Thoracic aorta (tissue), 2 donors: Measurements from ENCODE around the gene FAM174C. TPM values are rescaled to one million over a fixed set of nuclear protein-coding genes. Genes with fewer than 3 reads are reported as not detected.

Experiments used
- ATAC-seq: fragments of 150-250 bp; one replicate; pipeline ENCODE4 v1.8.0; 2017; ENCODE audit warnings: low read depth; ENCODE audit not compliant: insufficient number of reproducible peaks, low FRiP score
- DNase-seq: peaks from one replicate; pipeline ENCODE4 v3.0.0-alpha.2; 2020; ENCODE audit warnings: low spot score
- H3K27ac ChIP-seq, 2 donors: fragments of 200-600 bp; sonication (generic); 1 replicate in 1 of 2; 2 replicates in 1 of 2; pipeline ENCODE4 v1.5.1; 2016; ENCODE audit warnings: mild to moderate bottlenecking in 2 of 2, moderate library complexity in 2 of 2
- H3K27me3 ChIP-seq: fragments of 200-600 bp; sonication (generic); replicated peaks from 2 replicates; pipeline ENCODE4 v1.6.0; 2016; ENCODE audit warnings: mild to moderate bottlenecking; ENCODE audit not compliant: insufficient read depth
- H3K36me3 ChIP-seq: fragments of 200-600 bp; sonication (generic); one replicate; pipeline ENCODE4 v1.5.1; 2016
- H3K4me1 ChIP-seq, 2 donors: fragments of 200-600 bp; sonication (generic); 1 replicate in 1 of 2; 2 replicates in 1 of 2; pipeline versions ENCODE4 v1.5.1 to v1.6.0; 2016; ENCODE audit warnings: low read depth in 2 of 2, mild to moderate bottlenecking in 1 of 2; ENCODE audit not compliant: control insufficient read depth in 1 of 2
- H3K4me3 ChIP-seq: fragments of 200-600 bp; sonication (generic); 2 replicates; pipeline ENCODE4 v1.5.1; 2016; ENCODE audit warnings: mild to moderate bottlenecking
- H3K9me3 ChIP-seq: fragments of 200-600 bp; sonication (generic); 2 replicates; pipeline ENCODE4 v1.5.1; 2016
- CTCF ChIP-seq: fragments of 200-600 bp; sonication (generic); IDR thresholded peaks from one replicate; pipeline ENCODE4 v1.5.1; 2019; ENCODE audit warnings: antibody characterized with exemption
- total RNA-seq, 2 donors: library from RNA; depleted of rRNA; stranded (reverse); fragments of >200 nt; gene quantifications; one replicate each; pipeline versions ENCODE4 v1.1.0 to v1.2.3, GENCODE V29; 2016

Gene FAM174C
- total RNA-seq, 2 donors from 2014 or later: 18.8 to 40.8 TPM

GRCh38 chr19:1285737-1286360, 10.5 kb downstream of the FAM174C start, which contains the start of gene EFNA2:
EFNA2 (plus strand) TSS chr19:1285873; CDS start chr19:1286169, 296 bp downstream.
- H3K9me3 ChIP-seq: no peaks in the 10 kb centered on the region
- H3K36me3 ChIP-seq: no peaks in the 10 kb centered on the region
- no peak within 1 kb of the TSS for H3K4me3 ChIP-seq
- no peak for TF ChIP-seq CTCF
- H3K4me1 ChIP-seq: peaks cover 0 to 16% of the 10 kb centered on the region in 2 donors
- ATAC-seq: no peak
- no peak for DNase-seq
- peaks cover 18% of the 10 kb centered on the region for H3K27me3 ChIP-seq
- peak within 1 kb of the TSS in 1 of 2 donors; percentile 17 for H3K27ac ChIP-seq

- DNase-seq (no peak), ATAC-seq (no peak)
- peaks cover 18% of the 10 kb centered on the region for H3K27me3 ChIP-seq
- no peak overlapping the region for H3K4me3 ChIP-seq
- H3K36me3 ChIP-seq: no peaks in the 10 kb centered on the region
- no peak for TF ChIP-seq CTCF
- peaks cover 0 to 16% of the 10 kb centered on the region in 2 donors for H3K4me1 ChIP-seq
- H3K9me3 ChIP-seq: no peaks in the 10 kb centered on the region
- peak overlapping the region in 1 of 2 donors; percentile 17 for H3K27ac ChIP-seq
These were observed 11.4 kb downstream of the FAM174C start for GRCh38 chr19:1286487-1287353.

DNA sequence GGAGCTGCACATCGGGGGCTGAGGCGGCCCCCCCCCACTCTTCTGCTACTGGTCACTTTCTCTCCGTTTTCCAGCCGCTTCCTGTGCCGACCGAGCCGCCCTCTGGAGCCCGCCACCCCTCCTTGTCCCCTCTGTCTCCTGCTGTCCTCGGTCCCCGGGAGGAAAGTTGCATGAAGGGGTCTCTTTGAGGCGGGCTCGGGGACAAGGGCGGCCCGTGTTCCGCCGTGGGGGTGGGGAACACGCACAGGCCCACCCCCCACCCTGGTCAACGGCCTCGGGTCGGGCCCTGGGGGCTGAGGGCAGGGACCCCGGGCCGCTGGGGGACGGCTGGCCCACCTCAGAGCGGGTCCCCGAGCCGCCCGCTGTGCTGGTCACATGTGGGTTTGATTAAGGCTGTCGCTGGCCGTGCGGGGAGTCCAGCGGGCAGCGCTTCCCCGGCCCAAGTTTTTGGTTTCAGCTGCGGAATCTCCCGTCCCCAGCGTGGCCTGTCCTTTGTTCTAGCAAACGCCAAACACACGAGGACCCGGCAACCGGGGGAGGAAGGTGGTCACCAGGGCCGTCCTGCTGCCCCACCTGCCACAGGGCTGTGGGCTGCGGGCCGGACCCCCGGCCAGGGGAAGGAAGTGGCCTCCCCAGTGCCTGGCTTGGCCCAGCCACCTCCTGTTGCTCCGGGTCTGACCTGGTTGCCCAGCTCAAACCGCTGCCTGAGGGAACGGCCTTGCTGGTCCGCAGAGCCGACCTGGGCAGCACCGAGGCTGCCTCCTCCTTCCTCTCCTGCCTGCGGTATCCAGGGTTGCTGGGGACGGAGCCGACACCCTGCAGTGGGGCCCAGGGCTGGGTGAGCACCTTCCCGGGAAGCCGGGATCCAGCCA, 12.3 kb downstream of the FAM174C start:
- DNase-seq (no peak), ATAC-seq (no peak)
- Histone ChIP-seq H3K27me3 (peaks cover 18% of the 10 kb centered on the region), H3K9me3 (no peaks in the 10 kb centered on the region), H3K27ac (no peak overlapping the region), H3K36me3 (no peaks in the 10 kb centered on the region), H3K4me1 (peaks cover 0 to 16% of the 10 kb centered on the region in 2 donors), H3K4me3 (no peak overlapping the region)
- TF ChIP-seq CTCF: no peak

GRCh38 chr19:1288226-1288612, 12.9 kb downstream of the FAM174C start:
- H3K4me3 ChIP-seq: no peak overlapping the region
- peaks cover 18% of the 10 kb centered on the region for H3K27me3 ChIP-seq
- H3K4me1 ChIP-seq: peaks cover 0 to 16% of the 10 kb centered on the region in 2 donors
- DNase-seq (no peak), ATAC-seq (no peak)
- TF ChIP-seq CTCF: no peak
- no peaks in the 10 kb centered on the region for H3K36me3 ChIP-seq
- no peaks in the 10 kb centered on the region for H3K9me3 ChIP-seq
- no peak overlapping the region for H3K27ac ChIP-seq
